Measurements from ENCODE around the gene RNF212B. TPM values are rescaled to one million over a fixed set of nuclear protein-coding genes. Genes with fewer than 3 reads are reported as not detected.

The RNF212B gene
- total and polyA plus RNA-seq, 2 of the 13 experiments (the other 11 are each of a cell fraction or from before 2014, with no cell fraction given): 0.05 TPM; not detected in 1

DNA sequence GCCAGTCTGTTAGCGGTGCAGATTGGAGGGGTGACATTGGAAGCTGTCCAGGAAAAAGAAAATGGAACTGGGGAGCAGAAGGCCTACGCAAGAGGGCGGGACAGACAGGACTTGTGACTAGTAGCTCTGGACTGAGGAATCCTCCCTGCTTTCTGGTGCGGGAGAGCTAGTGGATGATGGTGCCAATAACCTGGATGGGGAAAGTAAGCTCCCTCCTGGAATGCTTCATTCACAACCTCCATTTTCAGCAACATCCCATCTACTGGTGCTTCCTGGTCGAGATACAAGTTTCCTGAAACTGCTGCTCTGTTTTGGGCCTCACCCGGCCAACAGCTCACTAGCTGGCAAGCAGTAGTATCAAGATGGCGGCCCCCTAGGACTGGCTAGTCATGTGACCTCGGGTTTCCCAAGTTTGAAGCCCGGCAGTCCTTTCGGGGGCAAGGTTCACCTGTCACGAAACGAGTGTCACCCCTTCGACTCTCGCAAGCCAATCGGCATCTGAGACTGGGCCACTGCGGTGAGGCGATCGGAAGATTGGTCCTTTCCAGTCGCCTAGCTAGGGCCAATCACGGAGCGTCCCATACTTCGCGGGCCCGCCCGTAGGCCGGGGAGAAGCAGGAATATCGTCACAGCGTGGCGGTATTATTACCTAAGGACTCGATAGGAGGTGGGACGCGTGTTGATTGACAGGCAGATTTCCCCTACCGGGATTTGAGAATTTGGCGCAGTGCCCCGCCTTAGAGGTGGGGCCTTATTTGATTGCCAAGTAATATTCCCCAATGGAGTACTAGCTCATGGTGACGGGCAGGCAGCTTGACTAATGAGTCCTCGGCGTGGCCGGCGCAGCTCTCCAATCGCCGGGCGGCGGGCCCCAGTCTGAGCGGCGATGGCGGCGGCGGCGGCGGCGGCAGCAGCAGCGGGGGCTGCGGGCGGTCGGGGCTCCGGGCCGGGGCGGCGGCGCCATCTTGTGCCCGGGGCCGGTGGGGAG, 83.1 kb downstream of the RNF212B start, which contains the start of gene PABPN1 (continued):
- TF ChIP-seq, protein P1, sequence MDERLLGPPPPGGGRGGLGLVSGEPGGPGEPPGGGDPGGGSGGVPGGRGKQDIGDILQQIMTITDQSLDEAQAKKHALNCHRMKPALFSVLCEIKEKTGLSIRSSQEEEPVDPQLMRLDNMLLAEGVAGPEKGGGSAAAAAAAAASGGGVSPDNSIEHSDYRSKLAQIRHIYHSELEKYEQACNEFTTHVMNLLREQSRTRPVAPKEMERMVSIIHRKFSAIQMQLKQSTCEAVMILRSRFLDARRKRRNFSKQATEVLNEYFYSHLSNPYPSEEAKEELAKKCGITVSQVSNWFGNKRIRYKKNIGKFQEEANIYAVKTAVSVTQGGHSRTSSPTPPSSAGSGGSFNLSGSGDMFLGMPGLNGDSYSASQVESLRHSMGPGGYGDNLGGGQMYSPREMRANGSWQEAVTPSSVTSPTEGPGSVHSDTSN (CRISPR knock-in tag; IDR thresholded peaks at IDR 0.05): peak; percentile 98
- TF ChIP-seq ZNF790 (CRISPR knock-in tag; IDR thresholded peaks at IDR 0.05; ENCODE audit: borderline replicate concordance) (peak; percentile 81; the same call in 1 of the 2 replicates), RAD21 (CRISPR knock-in tag; IDR thresholded peaks at IDR 0.05) (peak; percentile 67), ZNF12 (CRISPR knock-in tag; IDR thresholded peaks at IDR 0.05) (peak; percentile 87), REXO4 (CRISPR knock-in tag; IDR thresholded peaks at IDR 0.05; ENCODE audit: borderline replicate concordance) (no peak; the same call in 1 of the 2 replicates), ZSCAN31 (CRISPR knock-in tag; IDR thresholded peaks at IDR 0.05; ENCODE audit: low read depth) (peak; percentile 51; the same call in 1 of the 2 replicates), ZNF124 (CRISPR knock-in tag; IDR thresholded peaks at IDR 0.05) (peak; percentile 91; the same call in 1 of the 2 replicates), ZNF547 (CRISPR knock-in tag; IDR thresholded peaks at IDR 0.05) (peak; percentile 99), ETV5 (CRISPR knock-in tag; IDR thresholded peaks at IDR 0.05; ENCODE audit: borderline replicate concordance) (peak; percentile 65), TGIF2 (CRISPR knock-in tag; IDR thresholded peaks at IDR 0.05) (no peak), ZNF589 (CRISPR knock-in tag; conservative IDR thresholded peaks at IDR 0.05) (peak; percentile 98)
- TF ChIP-seq, protein P2, sequence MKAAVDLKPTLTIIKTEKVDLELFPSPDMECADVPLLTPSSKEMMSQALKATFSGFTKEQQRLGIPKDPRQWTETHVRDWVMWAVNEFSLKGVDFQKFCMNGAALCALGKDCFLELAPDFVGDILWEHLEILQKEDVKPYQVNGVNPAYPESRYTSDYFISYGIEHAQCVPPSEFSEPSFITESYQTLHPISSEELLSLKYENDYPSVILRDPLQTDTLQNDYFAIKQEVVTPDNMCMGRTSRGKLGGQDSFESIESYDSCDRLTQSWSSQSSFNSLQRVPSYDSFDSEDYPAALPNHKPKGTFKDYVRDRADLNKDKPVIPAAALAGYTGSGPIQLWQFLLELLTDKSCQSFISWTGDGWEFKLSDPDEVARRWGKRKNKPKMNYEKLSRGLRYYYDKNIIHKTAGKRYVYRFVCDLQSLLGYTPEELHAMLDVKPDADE (CRISPR knock-in tag; IDR thresholded peaks at IDR 0.05): 0 out of 2 replicates have a peak, but pooled peaks have one; percentile 79
- TF ChIP-seq, protein P3, sequence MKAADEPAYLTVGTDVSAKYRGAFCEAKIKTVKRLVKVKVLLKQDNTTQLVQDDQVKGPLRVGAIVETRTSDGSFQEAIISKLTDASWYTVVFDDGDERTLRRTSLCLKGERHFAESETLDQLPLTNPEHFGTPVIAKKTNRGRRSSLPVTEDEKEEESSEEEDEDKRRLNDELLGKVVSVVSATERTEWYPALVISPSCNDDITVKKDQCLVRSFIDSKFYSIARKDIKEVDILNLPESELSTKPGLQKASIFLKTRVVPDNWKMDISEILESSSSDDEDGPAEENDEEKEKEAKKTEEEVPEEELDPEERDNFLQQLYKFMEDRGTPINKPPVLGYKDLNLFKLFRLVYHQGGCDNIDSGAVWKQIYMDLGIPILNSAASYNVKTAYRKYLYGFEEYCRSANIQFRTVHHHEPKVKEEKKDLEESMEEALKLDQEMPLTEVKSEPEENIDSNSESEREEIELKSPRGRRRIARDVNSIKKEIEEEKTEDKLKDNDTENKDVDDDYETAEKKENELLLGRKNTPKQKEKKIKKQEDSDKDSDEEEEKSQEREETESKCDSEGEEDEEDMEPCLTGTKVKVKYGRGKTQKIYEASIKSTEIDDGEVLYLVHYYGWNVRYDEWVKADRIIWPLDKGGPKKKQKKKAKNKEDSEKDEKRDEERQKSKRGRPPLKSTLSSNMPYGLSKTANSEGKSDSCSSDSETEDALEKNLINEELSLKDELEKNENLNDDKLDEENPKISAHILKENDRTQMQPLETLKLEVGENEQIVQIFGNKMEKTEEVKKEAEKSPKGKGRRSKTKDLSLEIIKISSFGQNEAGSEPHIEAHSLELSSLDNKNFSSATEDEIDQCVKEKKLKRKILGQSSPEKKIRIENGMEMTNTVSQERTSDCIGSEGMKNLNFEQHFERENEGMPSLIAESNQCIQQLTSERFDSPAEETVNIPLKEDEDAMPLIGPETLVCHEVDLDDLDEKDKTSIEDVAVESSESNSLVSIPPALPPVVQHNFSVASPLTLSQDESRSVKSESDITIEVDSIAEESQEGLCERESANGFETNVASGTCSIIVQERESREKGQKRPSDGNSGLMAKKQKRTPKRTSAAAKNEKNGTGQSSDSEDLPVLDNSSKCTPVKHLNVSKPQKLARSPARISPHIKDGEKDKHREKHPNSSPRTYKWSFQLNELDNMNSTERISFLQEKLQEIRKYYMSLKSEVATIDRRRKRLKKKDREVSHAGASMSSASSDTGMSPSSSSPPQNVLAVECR (CRISPR knock-in tag; IDR thresholded peaks at IDR 0.05; ENCODE audit: borderline replicate concordance): peak; percentile 90; the same call in 1 of the 2 replicates
- TF ChIP-seq, protein P4, sequence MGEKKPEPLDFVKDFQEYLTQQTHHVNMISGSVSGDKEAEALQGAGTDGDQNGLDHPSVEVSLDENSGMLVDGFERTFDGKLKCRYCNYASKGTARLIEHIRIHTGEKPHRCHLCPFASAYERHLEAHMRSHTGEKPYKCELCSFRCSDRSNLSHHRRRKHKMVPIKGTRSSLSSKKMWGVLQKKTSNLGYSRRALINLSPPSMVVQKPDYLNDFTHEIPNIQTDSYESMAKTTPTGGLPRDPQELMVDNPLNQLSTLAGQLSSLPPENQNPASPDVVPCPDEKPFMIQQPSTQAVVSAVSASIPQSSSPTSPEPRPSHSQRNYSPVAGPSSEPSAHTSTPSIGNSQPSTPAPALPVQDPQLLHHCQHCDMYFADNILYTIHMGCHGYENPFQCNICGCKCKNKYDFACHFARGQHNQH (CRISPR knock-in tag; IDR thresholded peaks at IDR 0.05): peak; percentile 98
- TF ChIP-seq, protein P5, sequence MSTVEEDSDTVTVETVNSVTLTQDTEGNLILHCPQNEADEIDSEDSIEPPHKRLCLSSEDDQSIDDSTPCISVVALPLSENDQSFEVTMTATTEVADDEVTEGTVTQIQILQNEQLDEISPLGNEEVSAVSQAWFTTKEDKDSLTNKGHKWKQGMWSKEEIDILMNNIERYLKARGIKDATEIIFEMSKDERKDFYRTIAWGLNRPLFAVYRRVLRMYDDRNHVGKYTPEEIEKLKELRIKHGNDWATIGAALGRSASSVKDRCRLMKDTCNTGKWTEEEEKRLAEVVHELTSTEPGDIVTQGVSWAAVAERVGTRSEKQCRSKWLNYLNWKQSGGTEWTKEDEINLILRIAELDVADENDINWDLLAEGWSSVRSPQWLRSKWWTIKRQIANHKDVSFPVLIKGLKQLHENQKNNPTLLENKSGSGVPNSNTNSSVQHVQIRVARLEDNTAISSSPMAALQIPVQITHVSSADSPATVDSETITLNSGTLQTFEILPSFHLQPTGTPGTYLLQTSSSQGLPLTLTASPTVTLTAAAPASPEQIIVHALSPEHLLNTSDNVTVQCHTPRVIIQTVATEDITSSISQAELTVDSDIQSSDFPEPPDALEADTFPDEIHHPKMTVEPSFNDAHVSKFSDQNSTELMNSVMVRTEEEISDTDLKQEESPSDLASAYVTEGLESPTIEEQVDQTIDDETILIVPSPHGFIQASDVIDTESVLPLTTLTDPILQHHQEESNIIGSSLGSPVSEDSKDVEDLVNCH (CRISPR knock-in tag; IDR thresholded peaks at IDR 0.05): no peak
- TF ChIP-seq, protein P6, sequence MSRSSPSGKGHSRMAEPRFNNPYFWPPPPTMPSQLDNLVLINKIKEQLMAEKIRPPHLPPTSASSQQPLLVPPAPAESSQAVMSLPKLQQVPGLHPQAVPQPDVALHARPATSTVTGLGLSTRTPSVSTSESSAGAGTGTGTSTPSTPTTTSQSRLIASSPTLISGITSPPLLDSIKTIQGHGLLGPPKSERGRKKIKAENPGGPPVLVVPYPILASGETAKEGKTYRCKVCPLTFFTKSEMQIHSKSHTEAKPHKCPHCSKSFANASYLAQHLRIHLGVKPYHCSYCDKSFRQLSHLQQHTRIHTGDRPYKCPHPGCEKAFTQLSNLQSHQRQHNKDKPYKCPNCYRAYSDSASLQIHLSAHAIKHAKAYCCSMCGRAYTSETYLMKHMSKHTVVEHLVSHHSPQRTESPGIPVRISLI (CRISPR knock-in tag; IDR thresholded peaks at IDR 0.05; ENCODE audit: borderline replicate concordance): peak; percentile 65; the same call in 1 of the 2 replicates

Measured in HepG2 (cell line).